Transverse colon (tissue), 3 donors: Measurements from ENCODE around the gene NME8.
A peak's percentile ranks its signal among the peaks of the same experiment; 100 is the strongest.

Experiments
- POLR2A ChIP-seq: fragments of 450-650 bp; IDR thresholded peaks from one replicate; pipeline ENCODE4 v1.6.1; 2016; ENCODE audit warnings: antibody characterized with exemption, mild to moderate bottlenecking, moderate library complexity
- POLR2AphosphoS5 ChIP-seq, 3 donors: sonication (generic); formaldehyde crosslinking; IDR thresholded peaks; one replicate each; pipeline ENCODE4 v1.6.1; 2016; ENCODE audit warnings: antibody characterized with exemption in 3 of 3

- TF ChIP-seq POLR2A (no peak), POLR2AphosphoS5 (IDR thresholded peaks at IDR 0.05) (peak in 2 of 3 donors; percentile 21 to 61)
Measured at GRCh38 chr7:37942934-37943610, 94.7 kb downstream of the NME8 start.
